Common myeloid progenitor, CD34-positive (primary cell): ENCODE measurements around the gene CEP44.

Experiments
- CTCF ChIA-PET: fragments of 350-600 bp; sonication (Branson Sonifier 250); formaldehyde crosslinking; loops from one replicate; lab custom pipeline; 2021; ENCODE audit warnings: antibody characterized with exemption; lab: Charles Lee
- POLR2A ChIA-PET: fragments of 350-600 bp; sonication (Branson Sonifier 250); formaldehyde crosslinking; loops from one replicate; lab custom pipeline; 2021; ENCODE audit warnings: antibody characterized with exemption; lab: Charles Lee
- DNase-seq, 3 donors: peaks; one replicate each; pipeline versions ENCODE4 v3.0.0 to v3.0.0-alpha.2; 2013
- H3K27ac ChIP-seq, 2 experiments: 1 replicate in 1 of 2; 2 replicates in 1 of 2; pipeline ENCODE4 v1.7.0; 2013; ENCODE audit warnings: inconsistent platforms in 2 of 2, low read length in 2 of 2, mild to moderate bottlenecking in 2 of 2, low read depth in 1 of 2, moderate library complexity in 1 of 2; ENCODE audit not compliant: severe bottlenecking in 2 of 2, insufficient read depth in 1 of 2, poor library complexity in 1 of 2
- H3K27me3 ChIP-seq, 5 experiments: replicated peaks in 2 of 5; 1 replicate in 3 of 5; 2 replicates in 2 of 5; pipeline versions ENCODE4 v1.6.1 to v1.7.0; 2013; ENCODE audit warnings: low read length in 4 of 5, mild to moderate bottlenecking in 2 of 5, moderate library complexity in 2 of 5, inconsistent platforms in 1 of 5; ENCODE audit not compliant: insufficient read depth in 5 of 5, control insufficient read depth in 4 of 5
- H3K36me3 ChIP-seq, 4 experiments: 1 replicate in 2 of 4; 2 replicates in 2 of 4; pipeline versions ENCODE4 v1.6.1 to v1.7.0; 2013; ENCODE audit warnings: low read length in 3 of 4, control low read depth in 1 of 4, mild to moderate bottlenecking in 1 of 4; ENCODE audit not compliant: control insufficient read depth in 4 of 4, insufficient read depth in 4 of 4
- H3K4me1 ChIP-seq, 4 experiments: 1 replicate in 3 of 4; 2 replicates in 1 of 4; pipeline versions ENCODE4 v1.6.1 to v1.7.1; 2013; ENCODE audit warnings: low read length in 3 of 4, mild to moderate bottlenecking in 3 of 4, control low read depth in 1 of 4, inconsistent platforms in 1 of 4, moderate library complexity in 1 of 4; ENCODE audit not compliant: control insufficient read depth in 4 of 4, insufficient read depth in 4 of 4; ENCODE audit errors: control extremely low read depth in 1 of 4
- H3K4me3 ChIP-seq, 7 experiments: 1 replicate in 4 of 7; 2 replicates in 3 of 7; pipeline versions ENCODE4 v1.5.1 to v1.7.0; 2013; ENCODE audit warnings: mild to moderate bottlenecking in 7 of 7, low read length in 6 of 7, moderate library complexity in 6 of 7, inconsistent platforms in 2 of 7, low read depth in 2 of 7, control low read depth in 1 of 7; ENCODE audit not compliant: insufficient read depth in 4 of 7, control insufficient read depth in 1 of 7; ENCODE audit errors: extremely low read depth in 1 of 7
- H3K9me3 ChIP-seq, 5 experiments: 1 replicate in 4 of 5; 2 replicates in 1 of 5; pipeline versions ENCODE4 v1.6.1 to v1.7.1; 2013; ENCODE audit warnings: low read length in 4 of 5, mild to moderate bottlenecking in 2 of 5, inconsistent platforms in 1 of 5, low read depth in 1 of 5, moderate library complexity in 1 of 5; ENCODE audit not compliant: control insufficient read depth in 4 of 5, insufficient read depth in 2 of 5; ENCODE audit errors: control extremely low read depth in 1 of 5
- WGBS: methylation state at CpG from one replicate; pipeline ENCODE4 v1.1.5; 2013; ENCODE audit not compliant: insufficient coverage; 5-methylcytosine and 5-hydroxymethylcytosine counted together

The CEP44 gene

DNA sequence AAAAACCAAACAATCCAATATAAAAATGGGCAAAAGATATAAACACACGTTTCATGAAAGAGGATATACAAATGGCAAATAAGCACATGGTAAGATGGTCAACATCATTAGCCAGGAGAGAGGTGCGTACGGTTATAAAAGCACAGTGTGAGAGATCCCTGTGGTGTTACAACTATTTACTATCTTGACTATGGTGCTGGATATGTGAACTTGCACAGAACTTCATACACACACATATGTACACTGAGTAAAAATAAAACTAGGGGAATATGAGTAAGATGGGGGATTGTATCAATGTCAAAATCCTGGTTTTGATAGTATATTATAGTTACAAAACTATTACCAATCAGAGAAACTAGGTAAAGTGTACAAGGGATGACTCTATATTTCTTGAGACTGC lies 8.6 kb upstream of the CEP44 start:
- no peaks in the 10 kb centered on the region for H3K9me3 ChIP-seq
- H3K27ac ChIP-seq: no peak overlapping the region
- CTCF ChIA-PET: no interaction called here
- H3K4me1 ChIP-seq: no peaks in the 10 kb centered on the region
- no peak for DNase-seq
- no peaks in the 10 kb centered on the region for H3K27me3 ChIP-seq
- POLR2A ChIA-PET: no interaction called here
- no peak overlapping the region for H3K4me3 ChIP-seq
- WGBS: 100% methylated on average over 2 of the region's 3 CpGs
- H3K36me3 ChIP-seq: peaks cover 0 to 4% (median 0%) of the 10 kb centered on the region in 4 experiments

DNA sequence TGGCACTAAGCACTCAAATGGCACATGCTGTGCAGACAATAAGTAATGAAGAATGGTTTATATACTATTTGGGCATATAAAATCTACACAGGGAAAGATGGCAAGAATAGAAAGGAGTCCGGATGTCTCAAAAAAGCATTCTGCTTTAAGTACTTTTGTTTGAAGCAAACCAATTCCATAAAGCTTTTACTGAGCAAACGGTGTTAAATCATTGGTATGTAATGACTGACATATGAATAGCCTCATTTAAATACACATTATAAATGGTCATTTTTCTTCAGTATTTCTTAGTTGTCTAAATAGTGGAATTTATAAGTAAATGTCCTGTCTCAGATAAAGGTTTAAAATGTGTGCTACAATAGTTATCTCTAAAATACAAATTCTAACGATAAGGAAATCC lies 6.3 kb upstream of the CEP44 start:
- Histone ChIP-seq H3K27me3 (no peaks in the 10 kb centered on the region), H3K27ac (no peak overlapping the region), H3K4me1 (peaks cover 2 to 5% (median 3%) of the 10 kb centered on the region in 4 experiments), H3K36me3 (no peaks in the 10 kb centered on the region), H3K4me3 (no peak overlapping the region), H3K9me3 (no peaks in the 10 kb centered on the region)
- DNase-seq: no peak
- ChIA-PET CTCF (no interaction called here), POLR2A (no interaction called here)
- WGBS: no CpG with 5 or more reads among the region's 3 CpGs

DNA sequence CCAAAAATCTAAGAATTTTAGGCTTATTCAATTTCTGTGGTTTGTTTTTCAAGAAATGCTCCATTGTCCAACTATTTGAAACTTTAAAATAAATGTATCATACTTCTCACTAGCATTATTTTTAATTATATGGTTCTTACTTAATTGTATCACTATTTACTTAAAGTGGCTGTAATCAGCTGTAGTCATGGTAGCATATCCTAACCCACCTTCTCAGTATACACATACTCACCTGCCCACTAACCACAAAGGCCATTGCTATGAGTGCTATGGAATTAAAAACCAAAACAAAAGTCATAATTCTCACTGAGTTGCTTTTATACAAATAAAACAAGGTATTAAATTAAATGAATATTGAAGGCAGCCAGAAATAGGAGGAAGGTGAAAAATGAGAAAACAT lies 5.2 kb upstream of the CEP44 start:
- no peak overlapping the region for H3K4me3 ChIP-seq
- no peak overlapping the region for H3K27ac ChIP-seq
- peak in 2 of 3 donors; percentile 15 to 44 for DNase-seq
- POLR2A ChIA-PET: no interaction called here
- H3K27me3 ChIP-seq: no peaks in the 10 kb centered on the region
- H3K36me3 ChIP-seq: no peaks in the 10 kb centered on the region
- CTCF ChIA-PET: no interaction called here
- peaks cover 2 to 9% (median 4%) of the 10 kb centered on the region in 4 experiments for H3K4me1 ChIP-seq
- no peaks in the 10 kb centered on the region for H3K9me3 ChIP-seq

DNA sequence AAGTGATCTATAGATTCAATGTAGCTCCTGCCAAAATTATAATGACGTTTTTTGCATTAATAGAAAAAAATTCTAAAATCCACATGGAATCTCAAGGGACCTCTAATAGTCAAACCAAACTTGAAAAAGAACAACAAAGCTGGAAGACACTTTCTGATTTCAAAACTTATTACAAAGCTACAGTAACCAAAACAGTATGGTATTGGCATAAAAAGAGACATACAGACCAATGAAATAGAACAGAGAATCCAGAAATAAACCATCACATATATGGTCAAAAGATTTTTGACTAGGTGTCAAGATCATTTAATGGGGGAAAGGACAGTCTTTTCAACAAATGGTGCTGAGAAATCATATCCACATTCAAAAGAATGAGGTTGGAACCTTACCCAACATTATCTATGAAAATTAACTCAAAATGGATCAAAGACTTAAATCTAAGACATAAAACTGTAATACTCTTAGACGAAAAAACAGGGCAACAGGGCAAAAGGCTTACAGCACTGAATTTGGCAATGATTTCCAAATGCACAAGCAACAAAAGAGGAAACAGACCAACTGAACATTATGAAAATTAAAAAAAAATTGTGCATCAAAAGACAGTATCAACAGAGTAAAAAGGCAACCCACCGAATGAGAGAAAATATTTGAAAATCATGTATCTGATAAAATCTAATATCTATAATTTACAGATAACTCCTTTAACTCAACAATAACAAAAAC lies 4.1 kb upstream of the CEP44 start:
- Histone ChIP-seq H3K4me3 (no peak overlapping the region), H3K27ac (no peak overlapping the region), H3K27me3 (no peaks in the 10 kb centered on the region), H3K36me3 (no peaks in the 10 kb centered on the region), H3K9me3 (no peaks in the 10 kb centered on the region), H3K4me1 (peaks cover 5 to 11% (median 9%) of the 10 kb centered on the region in 4 experiments)
- ChIA-PET POLR2A (no interaction called here), CTCF (no interaction called here)
- WGBS: 100% methylated on average over 1 of the region's 3 CpGs
- DNase-seq: no peak

DNA sequence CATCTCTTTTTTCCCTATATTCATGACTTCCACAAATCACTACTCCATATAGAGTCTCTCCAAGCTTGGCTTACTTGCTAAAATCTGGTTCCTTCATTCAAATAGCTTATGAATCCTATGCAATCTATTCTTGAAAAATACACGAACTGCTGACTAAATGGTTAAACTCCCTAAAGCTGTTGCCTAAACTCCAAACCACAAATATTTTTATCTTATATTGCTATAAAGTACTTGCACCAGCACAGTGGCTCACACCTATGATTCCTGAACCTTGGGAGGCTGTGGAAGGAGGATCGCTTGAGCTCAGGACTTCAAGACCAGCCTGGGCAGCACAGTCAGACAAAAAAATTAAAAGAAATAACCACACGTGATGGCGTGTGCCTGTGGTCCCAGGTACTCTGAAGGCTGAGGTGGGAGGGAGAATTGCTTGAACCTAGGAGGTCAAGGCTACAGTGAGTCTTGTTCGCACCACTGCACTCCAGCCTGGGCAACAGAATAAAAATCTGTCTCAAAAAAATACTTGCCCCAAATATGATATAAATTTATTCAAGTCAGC lies 2.5 kb upstream of the CEP44 start:
- CTCF ChIA-PET: interaction anchor here (1.2 kb wide), 1 partner anchor 18 kb away, joined by 3 read pairs; no protein-coding TSS in a partner anchor
- Histone ChIP-seq H3K4me3 (no peak overlapping the region), H3K27ac (no peak overlapping the region), H3K4me1 (peaks cover 6 to 19% (median 13%) of the 10 kb centered on the region in 4 experiments), H3K27me3 (no peaks in the 10 kb centered on the region), H3K36me3 (no peaks in the 10 kb centered on the region), H3K9me3 (no peaks in the 10 kb centered on the region)
- WGBS: 94% methylated on average over 2 of the region's 5 CpGs
- POLR2A ChIA-PET: no interaction called here
- no peak for DNase-seq

DNA sequence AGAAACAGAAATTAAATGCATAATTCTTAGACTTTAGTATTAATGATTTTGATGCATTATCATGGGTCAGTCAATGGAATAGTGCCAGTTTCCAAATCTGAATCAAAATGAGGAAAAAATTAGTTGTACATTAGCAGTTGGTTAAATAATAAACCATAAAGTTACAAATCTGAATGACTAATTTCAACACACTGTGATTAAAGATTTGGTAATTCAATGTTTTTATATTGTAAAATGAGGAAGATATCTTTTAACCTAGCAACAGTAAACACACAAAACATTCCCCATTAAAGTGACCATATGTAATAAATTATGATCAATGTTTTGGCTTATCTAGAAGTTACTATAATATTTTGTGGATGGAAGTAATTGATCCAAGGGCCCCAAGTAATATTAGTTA lies 1.8 kb upstream of the CEP44 start:
- Histone ChIP-seq H3K36me3 (peaks cover 0 to under 1% (median 0%) of the 10 kb centered on the region in 4 experiments), H3K4me3 (peak overlapping the region in 2 of 7 experiments; percentile 97), H3K9me3 (no peaks in the 10 kb centered on the region), H3K27ac (peak overlapping the region in 1 of 2 experiments; percentile 100), H3K4me1 (peaks cover 6 to 19% (median 13%) of the 10 kb centered on the region in 4 experiments), H3K27me3 (no peaks in the 10 kb centered on the region)
- POLR2A ChIA-PET: no interaction called here
- peak in 1 of 3 donors; percentile 24 for DNase-seq
- CTCF ChIA-PET: no interaction called here

DNA sequence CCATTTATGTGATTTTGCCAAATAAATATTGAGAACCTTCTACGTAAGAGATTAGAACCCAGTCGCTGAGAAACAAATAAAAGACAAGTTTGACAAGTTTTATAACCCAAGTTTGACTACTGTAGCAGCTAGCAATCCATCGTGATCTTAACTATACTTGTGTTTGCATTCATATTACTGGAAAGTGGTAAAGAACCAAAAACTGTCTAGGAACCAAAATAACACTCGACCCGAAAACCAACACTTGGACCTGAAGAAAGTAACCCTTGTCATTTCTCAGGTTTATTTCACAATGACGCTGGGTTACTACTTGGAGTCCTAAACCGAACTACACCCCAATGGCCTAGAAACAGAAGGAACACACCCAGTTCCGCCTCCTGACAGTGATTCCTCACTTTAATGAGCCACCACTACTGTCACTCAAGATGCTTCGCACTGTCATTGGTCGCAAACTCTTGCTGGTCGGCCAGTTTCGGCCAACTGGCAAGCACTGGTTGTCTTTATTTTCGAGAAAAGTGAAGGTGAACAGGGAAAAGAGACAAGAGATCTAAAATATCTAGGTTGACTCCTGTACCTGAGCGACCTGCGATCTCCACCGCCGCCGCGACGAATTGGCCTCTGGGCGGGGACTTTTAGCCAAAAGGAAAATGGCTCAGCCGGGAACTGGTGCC lies 740 bp upstream of the CEP44 start:
- Histone ChIP-seq H3K36me3 (peaks cover 0 to 4% (median 0%) of the 10 kb centered on the region in 4 experiments), H3K27me3 (no peaks in the 10 kb centered on the region), H3K9me3 (no peaks in the 10 kb centered on the region), H3K4me1 (peaks cover 6 to 19% (median 13%) of the 10 kb centered on the region in 4 experiments), H3K27ac (peak overlapping the region; percentile 100), H3K4me3 (peak overlapping the region; percentile 87 to 100 (median 97))
- POLR2A ChIA-PET: no interaction called here
- 0% methylated on average over 13 of the region's 22 CpGs for WGBS
- peak; percentile 92 to 95 (median 93) for DNase-seq
- CTCF ChIA-PET: interaction anchor here (0.6 kb wide), 1 partner anchor 69 kb away, joined by 4 read pairs; no protein-coding TSS in a partner anchor
